Breast epithelium (tissue), 4 donors: Measurements from ENCODE around the gene PPP1R1B. TPM values are rescaled to one million over a fixed set of nuclear protein-coding genes. Genes with fewer than 3 reads are reported as not detected.

Source experiments
- DNase-seq, 2 donors: peaks; one replicate each; pipeline ENCODE4 v3.0.0-alpha.2; 2019; ENCODE audit warnings: low spot score in 2 of 2
- H3K27ac ChIP-seq, 2 donors: fragments of 200-600 bp; sonication (generic) in 1 of 2; one replicate each; pipeline ENCODE4 v1.5.1; 2016 to 2019; ENCODE audit warnings: mild to moderate bottlenecking in 1 of 2
- H3K27me3 ChIP-seq, 2 donors: fragments of 200-600 bp; sonication (generic) in 1 of 2; one replicate each; pipeline versions ENCODE4 v1.5.1 to v1.6.0; 2017 to 2019; ENCODE audit warnings: control low read depth in 1 of 2, mild to moderate bottlenecking in 1 of 2
- H3K36me3 ChIP-seq: fragments of 200-600 bp; one replicate; pipeline ENCODE4 v1.5.1; 2019
- H3K4me1 ChIP-seq, 2 donors: fragments of 200-600 bp; sonication (generic); one replicate each; pipeline ENCODE4 v1.5.1; 2016 to 2019; ENCODE audit warnings: control low read depth in 1 of 2
- H3K4me3 ChIP-seq, 3 donors: fragments of 200-600 bp; sonication (generic); 1 replicate in 2 of 3; 2 replicates in 1 of 3; pipeline ENCODE4 v1.5.1; 2016 to 2019; ENCODE audit warnings: mild to moderate bottlenecking in 3 of 3, moderate library complexity in 2 of 3
- H3K9me3 ChIP-seq, 2 donors: fragments of 200-600 bp; sonication (generic) in 1 of 2; one replicate each; pipeline ENCODE4 v1.5.1; 2016 to 2019; ENCODE audit warnings: control low read depth in 1 of 2
- POLR2A ChIP-seq: fragments of 450-650 bp; IDR thresholded peaks from one replicate; pipeline ENCODE4 v1.6.1; 2016; ENCODE audit warnings: antibody characterized with exemption, mild to moderate bottlenecking, moderate library complexity
- POLR2AphosphoS5 ChIP-seq, 3 donors: sonication (generic); formaldehyde crosslinking; IDR thresholded peaks; one replicate each; pipeline ENCODE4 v1.6.1; 2017; ENCODE audit warnings: antibody characterized with exemption in 3 of 3
- intact Hi-C: fragments of 100-400 bp; cut with DNase I; formaldehyde crosslinking; loops from one replicate; pipeline ENCODE4 v1.15.1; 2023; ENCODE audit warnings: low total_unique reads
- total RNA-seq, 3 donors: library from RNA; depleted of rRNA; stranded (reverse); fragments of >200 nt; gene quantifications; one replicate each; pipeline ENCODE4 v1.1.0, GENCODE V29; 2016
- TF ChIP-seq, protein P1 (sequence below), 3 donors: fragments of 450-650 bp; IDR thresholded peaks; one replicate each; pipeline ENCODE4 v1.5.1; 2016 to 2017; ENCODE audit warnings: antibody characterized with exemption in 3 of 3, mild to moderate bottlenecking in 3 of 3, moderate library complexity in 3 of 3

The PPP1R1B gene
- total RNA-seq, 3 donors from 2014 or later = 22.6 to 71.3 (median 67.5) TPM

GRCh38 chr17:39677542-39678339 lies 51.0 kb downstream of the PPP1R1B start:
- intact Hi-C loops = no loop called here
- Histone ChIP-seq H3K9me3 (no peaks in the 10 kb centered on the region), H3K27ac (peak overlapping the region; percentile 87 to 91), H3K27me3 (no peaks in the 10 kb centered on the region), H3K4me1 (peaks cover 10 to 16% of the 10 kb centered on the region in 2 donors), H3K4me3 (no peak overlapping the region), H3K36me3 (no peaks in the 10 kb centered on the region)
- TF ChIP-seq POLR2AphosphoS5 (IDR thresholded peaks at IDR 0.05) (no peak), POLR2A (no peak)
- TF ChIP-seq, protein P1, sequence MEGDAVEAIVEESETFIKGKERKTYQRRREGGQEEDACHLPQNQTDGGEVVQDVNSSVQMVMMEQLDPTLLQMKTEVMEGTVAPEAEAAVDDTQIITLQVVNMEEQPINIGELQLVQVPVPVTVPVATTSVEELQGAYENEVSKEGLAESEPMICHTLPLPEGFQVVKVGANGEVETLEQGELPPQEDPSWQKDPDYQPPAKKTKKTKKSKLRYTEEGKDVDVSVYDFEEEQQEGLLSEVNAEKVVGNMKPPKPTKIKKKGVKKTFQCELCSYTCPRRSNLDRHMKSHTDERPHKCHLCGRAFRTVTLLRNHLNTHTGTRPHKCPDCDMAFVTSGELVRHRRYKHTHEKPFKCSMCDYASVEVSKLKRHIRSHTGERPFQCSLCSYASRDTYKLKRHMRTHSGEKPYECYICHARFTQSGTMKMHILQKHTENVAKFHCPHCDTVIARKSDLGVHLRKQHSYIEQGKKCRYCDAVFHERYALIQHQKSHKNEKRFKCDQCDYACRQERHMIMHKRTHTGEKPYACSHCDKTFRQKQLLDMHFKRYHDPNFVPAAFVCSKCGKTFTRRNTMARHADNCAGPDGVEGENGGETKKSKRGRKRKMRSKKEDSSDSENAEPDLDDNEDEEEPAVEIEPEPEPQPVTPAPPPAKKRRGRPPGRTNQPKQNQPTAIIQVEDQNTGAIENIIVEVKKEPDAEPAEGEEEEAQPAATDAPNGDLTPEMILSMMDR (IDR thresholded peaks at IDR 0.05) = no peak
- DNase-seq = no peak

DNA sequence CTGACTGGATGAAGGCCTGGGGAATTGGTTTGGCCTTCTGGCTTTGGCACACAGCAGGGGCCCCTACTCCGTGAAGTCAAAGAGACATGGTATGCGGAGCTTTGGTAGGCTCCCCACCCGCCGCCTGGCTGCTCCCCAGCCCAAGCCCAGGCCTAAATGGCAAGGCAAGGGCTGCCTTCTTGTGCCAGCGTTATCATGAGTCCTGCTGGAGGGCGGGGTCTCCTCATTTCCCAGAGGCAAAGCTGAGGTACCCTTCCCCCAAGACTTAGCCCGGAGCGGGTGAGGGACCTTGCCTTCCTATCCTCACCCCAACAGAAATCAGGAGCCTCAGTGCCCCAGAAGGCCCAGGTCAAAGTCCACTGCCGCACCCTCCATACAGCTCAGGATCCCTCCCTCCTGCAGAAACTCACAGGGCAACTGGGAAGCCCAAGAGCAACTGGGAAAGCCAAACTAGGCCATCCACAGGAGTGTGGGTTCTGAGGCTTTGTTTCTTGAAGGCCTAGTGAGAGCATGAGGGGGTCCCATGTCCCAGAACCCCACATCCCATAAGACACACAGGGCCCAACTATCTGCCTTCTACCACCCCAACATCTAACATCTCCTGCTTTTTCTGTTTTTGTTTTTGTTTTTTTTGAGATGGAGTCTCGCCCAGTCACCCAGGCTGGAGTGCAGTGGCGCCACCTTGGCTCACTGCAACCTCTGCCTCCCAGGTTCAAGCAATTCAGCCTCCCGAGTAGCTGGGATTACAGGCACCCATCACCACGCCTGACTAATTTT lies 51.8 kb downstream of the PPP1R1B start:
- no peaks in the 10 kb centered on the region for H3K9me3 ChIP-seq
- no peaks in the 10 kb centered on the region for H3K36me3 ChIP-seq
- TF ChIP-seq, protein P1 (IDR thresholded peaks at IDR 0.05) = no peak
- TF ChIP-seq POLR2AphosphoS5 (IDR thresholded peaks at IDR 0.05) (no peak), POLR2A (no peak)
- no peaks in the 10 kb centered on the region for H3K27me3 ChIP-seq
- intact Hi-C loops = no loop called here
- H3K4me3 ChIP-seq = no peak overlapping the region
- DNase-seq = no peak
- peak overlapping the region in 1 of 2 donors; percentile 91 for H3K27ac ChIP-seq
- peaks cover 10 to 16% of the 10 kb centered on the region in 2 donors for H3K4me1 ChIP-seq

DNA sequence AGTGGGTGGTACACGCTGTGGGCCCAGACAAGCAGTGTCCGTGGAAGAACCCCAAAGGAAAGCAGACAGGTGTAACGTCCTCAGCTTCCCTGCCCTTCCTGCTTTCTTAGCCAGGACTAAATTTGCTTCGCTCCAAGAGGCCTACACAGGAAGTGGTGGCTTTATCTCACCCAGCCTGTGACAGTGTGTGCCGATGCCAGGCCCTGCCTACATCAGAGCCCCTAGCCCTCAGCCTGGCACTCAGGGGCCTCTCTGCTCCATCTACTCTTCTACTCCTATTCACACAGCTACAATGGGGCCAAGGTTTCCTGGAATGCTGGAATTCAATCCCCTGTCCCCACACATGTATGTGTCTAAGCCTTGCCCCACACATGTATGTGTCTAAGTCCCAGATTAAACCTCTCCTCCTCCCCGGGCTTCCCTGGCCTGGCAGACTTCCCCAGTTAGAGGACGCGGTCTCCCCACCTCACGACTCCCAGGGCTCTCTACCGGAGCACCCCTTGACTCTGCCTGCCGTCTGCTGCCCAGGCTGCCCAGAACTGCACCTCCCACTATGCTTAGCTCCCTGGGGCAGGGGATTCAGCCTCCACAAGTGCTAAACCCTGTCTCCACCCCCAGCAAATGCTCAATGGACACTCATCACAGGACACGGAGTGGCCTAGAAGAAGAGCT lies 52.9 kb downstream of the PPP1R1B start:
- Histone ChIP-seq H3K4me3 (no peak overlapping the region), H3K9me3 (no peaks in the 10 kb centered on the region), H3K4me1 (peaks cover 10 to 14% of the 10 kb centered on the region in 2 donors), H3K27me3 (no peaks in the 10 kb centered on the region), H3K27ac (no peak overlapping the region), H3K36me3 (no peaks in the 10 kb centered on the region)
- DNase-seq = no peak
- TF ChIP-seq POLR2AphosphoS5 (IDR thresholded peaks at IDR 0.05) (no peak), POLR2A (no peak)
- TF ChIP-seq, protein P1 (IDR thresholded peaks at IDR 0.05) = no peak
- intact Hi-C loops = no loop called here

DNA sequence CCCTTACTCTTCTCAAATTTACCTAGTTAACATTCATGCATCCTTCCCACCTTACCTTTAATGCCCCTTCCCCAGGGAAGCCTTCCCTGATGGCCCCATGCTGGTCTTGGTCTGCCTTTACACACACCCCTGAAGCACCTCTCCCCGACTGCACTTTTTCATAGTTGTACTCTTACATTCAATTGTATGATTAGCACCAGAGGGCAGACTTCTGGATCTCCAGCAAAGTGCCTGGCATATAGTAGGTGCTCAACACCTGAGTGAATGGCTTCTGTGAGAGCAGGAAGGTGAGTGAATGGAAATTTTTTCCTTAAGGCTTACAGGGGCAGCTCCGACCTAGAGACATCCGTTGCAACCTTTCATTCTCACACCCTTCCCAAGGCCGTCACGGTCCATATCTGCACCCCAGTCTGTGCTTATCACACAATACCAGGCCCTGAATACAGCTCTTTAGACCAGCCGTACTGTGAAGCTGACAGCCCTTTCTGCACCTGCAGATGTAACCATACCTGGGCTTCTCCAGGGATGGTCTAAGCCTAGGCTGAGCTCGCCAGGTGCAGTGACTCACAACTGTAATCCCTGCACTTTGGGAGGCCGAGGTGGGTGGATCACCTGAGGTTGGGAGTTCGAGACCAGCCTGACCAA lies 56.7 kb downstream of the PPP1R1B start:
- no peaks in the 10 kb centered on the region for H3K9me3 ChIP-seq
- no peak overlapping the region for H3K27ac ChIP-seq
- intact Hi-C loops = no loop called here
- TF ChIP-seq, protein P1 (IDR thresholded peaks at IDR 0.05) = no peak
- TF ChIP-seq POLR2A (no peak), POLR2AphosphoS5 (IDR thresholded peaks at IDR 0.05) (no peak)
- H3K27me3 ChIP-seq = no peaks in the 10 kb centered on the region
- no peak for DNase-seq
- peaks cover 1 to 3% of the 10 kb centered on the region in 2 donors for H3K4me1 ChIP-seq
- H3K4me3 ChIP-seq = no peak overlapping the region
- no peaks in the 10 kb centered on the region for H3K36me3 ChIP-seq
